Activated CD4-positive, alpha-beta T cell treated with anti-CD3 and anti-CD28 coated beads, Interleukin-2, Interleukin-6, amounts not matched to agents 100 ng/mL and 50 ng/mL, durations not matched to agents 16 hours and 8 hours (primary cell): ENCODE measurements around the gene CPA3.
A peak's percentile ranks its signal among the peaks of the same experiment; 100 is the strongest.

Source experiments
- DNase-seq: peaks from one replicate; pipeline ENCODE4 v3.0.0-alpha.2; 2020

CPA3 gene

GRCh38 chr3:148922467-148922866 lies 57.4 kb downstream of the CPA3 start:
- no peak for DNase-seq

DNA sequence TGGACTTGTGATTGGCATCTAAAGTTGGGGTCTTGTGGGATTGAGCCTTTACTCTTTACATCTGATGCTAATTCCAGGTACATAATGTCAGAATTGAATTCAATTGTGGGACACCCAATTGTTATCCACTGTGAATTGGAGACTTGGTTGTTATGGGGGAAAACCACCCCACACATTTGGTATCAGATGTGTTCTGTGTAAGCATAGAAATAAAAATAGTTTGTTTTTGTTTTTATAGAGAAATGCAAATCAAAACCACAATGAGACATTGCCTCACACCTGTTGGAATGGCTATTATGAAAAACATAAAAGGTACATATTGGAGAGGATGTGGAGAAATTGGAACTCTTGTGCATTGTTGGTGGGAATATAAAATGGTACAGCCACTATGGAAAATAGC lies 58.5 kb downstream of the CPA3 start:
- DNase-seq, result no peak

GRCh38 chr3:148924562-148924961 lies 59.5 kb downstream of the CPA3 start:
- no peak for DNase-seq

- DNase-seq, result no peak
These were observed 60.7 kb downstream of the CPA3 start for GRCh38 chr3:148925845-148926244.

GRCh38 chr3:148930752-148931151 lies 65.7 kb downstream of the CPA3 start:
- DNase-seq, result no peak

DNA sequence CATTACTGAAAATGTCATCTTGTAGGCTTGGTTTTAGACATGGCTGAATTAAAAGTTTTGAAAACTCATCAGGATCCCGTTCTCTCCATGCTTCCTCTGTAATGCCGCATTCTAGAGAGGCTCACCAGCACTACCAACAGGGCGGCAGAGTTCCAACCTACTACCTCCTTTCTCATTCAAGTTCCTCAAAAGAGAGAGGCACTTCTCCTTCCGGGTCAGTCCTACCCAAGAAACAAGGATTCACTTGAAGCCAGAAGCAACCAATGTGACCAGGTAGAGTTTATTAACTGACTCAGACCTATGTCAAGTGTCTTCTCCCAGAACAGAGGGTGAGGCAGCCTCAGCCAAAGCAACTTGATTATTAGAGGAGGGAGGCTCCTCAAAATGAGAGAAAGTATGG lies 66.5 kb downstream of the CPA3 start:
- DNase-seq, result no peak

DNA sequence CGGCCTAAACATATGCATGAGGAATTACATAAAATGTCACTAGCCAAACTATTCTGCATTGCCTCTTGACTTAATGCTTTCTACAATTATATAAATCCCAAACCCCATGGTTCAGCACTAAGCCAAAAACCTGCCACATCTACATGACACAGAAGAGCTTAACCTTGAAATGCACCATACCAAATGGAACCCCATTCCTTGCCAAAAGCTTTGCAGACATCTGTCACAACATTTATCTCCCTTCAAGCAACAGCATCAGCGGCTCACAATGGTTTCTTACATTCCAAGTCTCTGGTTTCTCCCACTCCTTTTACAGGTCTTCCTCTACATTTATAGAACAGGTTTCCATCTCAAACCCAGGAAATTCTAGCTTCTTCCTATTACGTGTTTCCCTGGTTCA lies 67.9 kb downstream of the CPA3 start:
- DNase-seq, result no peak

DNA sequence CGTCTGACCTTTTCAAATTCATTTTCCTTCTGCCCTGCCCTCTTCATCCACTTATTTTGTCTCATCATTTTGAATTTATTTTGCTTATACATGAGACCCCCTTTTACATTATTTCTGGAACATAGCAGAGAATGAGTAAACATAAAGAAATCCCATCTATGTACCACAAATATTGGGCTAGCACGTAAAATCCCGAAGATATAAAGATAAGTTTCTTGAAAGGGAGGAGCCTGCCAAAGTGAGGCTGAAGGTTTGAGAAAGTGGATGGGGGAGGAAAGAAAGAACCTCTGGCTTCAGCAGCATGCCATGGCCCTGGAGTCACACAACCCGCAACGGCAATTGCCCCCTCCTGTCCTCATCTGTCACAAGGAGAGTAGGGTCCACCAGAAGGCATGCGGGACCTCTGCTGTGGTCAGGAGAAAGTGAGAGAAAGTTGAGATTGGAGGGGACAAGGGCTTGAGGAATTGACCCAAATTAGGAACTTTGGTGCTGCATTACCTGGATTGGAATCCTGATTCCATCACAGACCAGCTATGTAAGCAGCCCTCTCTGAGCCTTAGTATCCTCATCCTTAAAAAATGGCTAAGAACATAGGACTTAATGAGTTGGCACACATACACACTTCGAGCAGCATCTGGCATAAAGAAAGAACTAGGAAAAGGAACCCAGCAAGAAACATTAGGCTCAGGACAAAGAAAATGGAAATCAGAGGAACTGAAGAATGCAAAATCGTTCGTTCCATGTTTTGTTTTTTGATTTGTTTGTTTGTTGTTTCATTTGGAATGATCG lies 72.6 kb downstream of the CPA3 start:
- DNase-seq, result no peak

DNA sequence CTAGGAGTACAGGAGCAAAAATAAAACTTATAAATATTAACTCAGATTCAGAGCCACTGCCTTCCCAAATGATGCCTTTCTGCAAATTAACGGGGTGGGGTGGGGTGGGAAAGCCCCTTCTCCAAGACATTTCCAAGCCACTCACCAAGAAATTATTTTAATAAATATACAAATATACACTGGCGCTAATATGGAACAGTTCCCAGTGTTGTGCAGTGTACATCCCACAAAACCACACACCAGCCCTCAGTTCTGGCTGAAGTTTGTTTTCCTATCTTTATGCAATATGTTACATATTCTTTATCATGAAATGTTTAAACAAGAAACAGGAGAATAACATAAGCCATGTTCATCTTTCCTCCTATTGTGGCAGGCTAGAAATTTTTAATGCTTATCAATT lies 73.2 kb downstream of the CPA3 start:
- DNase-seq, result no peak

GRCh38 chr3:148938936-148939335 lies 73.8 kb downstream of the CPA3 start:
- DNase-seq, result no peak

DNA sequence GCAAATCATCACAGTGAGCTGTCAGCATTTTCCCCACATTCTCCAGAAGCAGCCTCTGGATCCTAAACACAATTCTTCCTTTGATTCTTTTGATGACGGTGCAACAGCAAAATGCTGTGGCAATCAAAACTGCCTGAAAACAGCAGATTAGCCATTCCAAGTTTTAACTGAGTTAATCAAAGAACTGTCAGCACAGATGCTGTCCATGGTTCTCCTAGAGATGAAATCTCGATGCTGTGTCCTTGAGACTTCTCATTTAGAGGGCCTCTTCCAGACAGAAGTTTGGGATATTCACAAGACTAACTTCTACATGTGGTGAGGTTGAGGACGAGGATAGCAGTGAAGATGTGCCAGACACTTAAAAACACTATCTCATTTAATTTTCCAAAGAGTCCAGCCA lies 75.9 kb downstream of the CPA3 start:
- DNase-seq, result no peak

DNA sequence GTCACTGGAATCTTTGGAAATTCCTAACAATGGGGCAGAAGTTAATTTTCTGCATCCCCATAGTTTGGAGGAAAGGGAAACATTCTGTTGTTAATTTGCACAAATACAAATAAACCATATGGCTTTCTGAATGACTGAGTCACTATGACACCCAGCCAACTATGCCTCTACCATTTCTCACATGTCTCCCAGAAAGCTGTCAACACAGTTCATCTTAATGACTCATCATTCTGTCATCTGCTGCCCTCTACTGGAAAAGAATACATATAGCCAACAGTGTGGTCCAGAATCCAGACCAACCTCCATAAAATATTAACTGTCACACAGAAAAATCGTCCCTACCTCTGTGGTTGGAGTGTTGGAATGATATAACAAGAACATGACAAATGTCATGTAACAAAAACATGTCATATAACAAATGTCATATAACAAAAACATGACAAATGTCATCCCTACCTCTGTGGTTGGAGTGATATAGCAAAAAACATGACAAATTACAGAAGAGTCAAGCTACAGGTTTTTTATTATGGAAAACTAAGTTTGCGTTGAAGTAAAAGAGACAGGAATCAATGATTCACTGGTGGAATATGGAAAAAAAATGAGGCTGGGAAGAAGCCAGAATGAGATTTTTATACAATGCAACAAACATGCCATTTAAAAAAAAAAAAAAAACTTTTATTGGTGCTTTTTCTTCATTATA lies 78.6 kb downstream of the CPA3 start:
- peak; percentile 77 for DNase-seq

GRCh38 chr3:148945116-148945515 lies 80.0 kb downstream of the CPA3 start:
- DNase-seq, result no peak
